ENCODE results near the gene SEC16B.

Gene SEC16B

GRCh38 chr1:177915641-177916040 is 54.2 kb downstream of the SEC16B start:
- no peak for FAIRE-seq
- no peak for DNase-seq (ENCODE audit: extremely low spot score, insufficient read length, low read depth)

GRCh38 chr1:177914603-177915002 is 55.3 kb downstream of the SEC16B start:
- DNase-seq (ENCODE audit: extremely low spot score, insufficient read length, low read depth) (no peak), FAIRE-seq (no peak)

GRCh38 chr1:177913762-177914540 is 55.9 kb downstream of the SEC16B start:
- no peak for DNase-seq (ENCODE audit: extremely low spot score, insufficient read length, low read depth)
- FAIRE-seq, result no peak

GRCh38 chr1:177912991-177913390 is 56.9 kb downstream of the SEC16B start:
- DNase-seq (ENCODE audit: extremely low spot score, insufficient read length, low read depth), result no peak
- no peak for FAIRE-seq

- FAIRE-seq, result no peak
- DNase-seq (ENCODE audit: extremely low spot score, insufficient read length, low read depth), result no peak
Observed at GRCh38 chr1:177909416-177909815, 60.4 kb downstream of the SEC16B start.

- DNase-seq (ENCODE audit: extremely low spot score, insufficient read length, low read depth), result no peak
- no peak for FAIRE-seq
Observed at GRCh38 chr1:177907000-177907399, 62.9 kb downstream of the SEC16B start.

GRCh38 chr1:177905686-177906085 is 64.2 kb downstream of the SEC16B start:
- FAIRE-seq (no peak), DNase-seq (ENCODE audit: extremely low spot score, insufficient read length, low read depth) (no peak)

GRCh38 chr1:177902266-177902665 is 67.6 kb downstream of the SEC16B start:
- FAIRE-seq (no peak), DNase-seq (ENCODE audit: extremely low spot score, insufficient read length, low read depth) (no peak)

GRCh38 chr1:177897998-177898654 is 71.7 kb downstream of the SEC16B start:
- no peak for DNase-seq (ENCODE audit: extremely low spot score, insufficient read length, low read depth)
- FAIRE-seq, result no peak

GRCh38 chr1:177897281-177897997 is 72.4 kb downstream of the SEC16B start:
- no peak for DNase-seq (ENCODE audit: extremely low spot score, insufficient read length, low read depth)
- FAIRE-seq, result no peak

All from GM18507 (cell line).